WTC11 (cell line): ENCODE results near the gene HAVCR2. TPM values are rescaled to one million over a fixed set of nuclear protein-coding genes. Genes with fewer than 3 reads are reported as not detected.
A peak's percentile ranks its signal among the peaks of the same experiment; 100 is the strongest.

Experiments used
- ATAC-seq: fragments of 200-7000 bp; cut with Tn5 transposase; 2 replicates; pipeline ENCODE4 v1.10.0; 2021; ENCODE audit warnings: mild to moderate bottlenecking, moderate library complexity
- CTCF ChIA-PET: fragments of 300-600 bp; sonication (Branson Sonifier 250); formaldehyde crosslinking; loops from one replicate; lab custom pipeline; 2021; ENCODE audit warnings: antibody characterized with exemption; lab: Charles Lee
- POLR2A ChIA-PET: fragments of 350-600 bp; sonication (Branson Sonifier 250); formaldehyde crosslinking; loops from one replicate; lab custom pipeline; 2021; ENCODE audit warnings: antibody characterized with exemption; lab: Charles Lee
- DNase-seq: peaks from one replicate; pipeline ENCODE4 v3.0.0; 2021; ENCODE audit warnings: low spot score
- H3K27ac Mint-ChIP-seq: 2 replicates; pipeline ENCODE4 v1.8.0; 2021; ENCODE audit warnings: mixed read lengths
- H3K27me3 Mint-ChIP-seq: 2 replicates; pipeline ENCODE4 v1.8.0; 2021; ENCODE audit warnings: low read depth, mild to moderate bottlenecking, moderate library complexity, mixed read lengths
- H3K36me3 Mint-ChIP-seq: 2 replicates; pipeline ENCODE4 v1.8.0; 2021; ENCODE audit warnings: mixed read lengths
- H3K4me1 Mint-ChIP-seq: 2 replicates; pipeline ENCODE4 v1.8.0; 2022; ENCODE audit warnings: mixed read lengths
- H3K4me3 Mint-ChIP-seq: 2 replicates; pipeline ENCODE4 v1.8.0; 2021; ENCODE audit warnings: mild to moderate bottlenecking, moderate library complexity, mixed read lengths
- H3K9me3 Mint-ChIP-seq: 2 replicates; pipeline ENCODE4 v1.8.0; 2021; ENCODE audit warnings: mixed read lengths
- ARID4B ChIP-seq: sonication (generic); formaldehyde crosslinking; IDR thresholded peaks from 2 replicates; pipeline ENCODE4 v1.8.0; 2023; ENCODE audit warnings: missing genetic modification reagents, mild to moderate bottlenecking, borderline replicate concordance
- CBFB ChIP-seq: sonication (generic); formaldehyde crosslinking; IDR thresholded peaks from 2 replicates; pipeline ENCODE4 v1.8.1; 2022; ENCODE audit warnings: mild to moderate bottlenecking, low read depth, missing genetic modification reagents
- CDX4 ChIP-seq: fragments of 250-450 bp; sonication (Bioruptor Pico); IDR thresholded peaks from 2 replicates; pipeline ENCODE4 v1.9.0; 2021; ENCODE audit warnings: moderate library complexity, mild to moderate bottlenecking, inconsistent platforms, borderline replicate concordance
- CTCF ChIP-seq: fragments of 200-600 bp; IDR thresholded peaks from 2 replicates; pipeline ENCODE4 v1.8.0; 2022; ENCODE audit warnings: antibody characterized with exemption
- E2F1 ChIP-seq: sonication (generic); formaldehyde crosslinking; IDR thresholded peaks from 2 replicates; pipeline ENCODE4 v1.8.0; 2022; ENCODE audit warnings: mild to moderate bottlenecking, missing genetic modification reagents
- ELF4 ChIP-seq: sonication (generic); formaldehyde crosslinking; IDR thresholded peaks from 2 replicates; pipeline ENCODE4 v1.8.1; 2022; ENCODE audit warnings: low read depth, mild to moderate bottlenecking, moderate library complexity, missing genetic modification reagents
- FOXP4 ChIP-seq: sonication (generic); formaldehyde crosslinking; IDR thresholded peaks from 2 replicates; pipeline ENCODE4 v1.8.0; 2022; ENCODE audit warnings: mild to moderate bottlenecking, missing genetic modification reagents
- GABPB1 ChIP-seq: sonication (generic); formaldehyde crosslinking; IDR thresholded peaks from 2 replicates; pipeline ENCODE4 v1.8.1; 2023; ENCODE audit warnings: mild to moderate bottlenecking, missing genetic modification reagents
- GTF2I ChIP-seq: fragments of 250-450 bp; sonication (Bioruptor Pico); conservative IDR thresholded peaks from 2 replicates; pipeline ENCODE4 v1.4.0; 2021; ENCODE audit warnings: mild to moderate bottlenecking
- IRF2 ChIP-seq: sonication (generic); formaldehyde crosslinking; IDR thresholded peaks from 2 replicates; pipeline ENCODE4 v1.8.0; 2022; ENCODE audit warnings: low read depth, missing genetic modification reagents, borderline replicate concordance
- MYBL2 ChIP-seq: sonication (generic); formaldehyde crosslinking; IDR thresholded peaks from 2 replicates; pipeline ENCODE4 v1.8.1; 2023; ENCODE audit warnings: mild to moderate bottlenecking, moderate library complexity, missing genetic modification reagents
- NR3C1 ChIP-seq: sonication (generic); formaldehyde crosslinking; conservative IDR thresholded peaks from 2 replicates; pipeline ENCODE4 v1.8.1; 2023; ENCODE audit warnings: low read depth, mild to moderate bottlenecking, missing genetic modification reagents
- RORB ChIP-seq: fragments of 250-450 bp; sonication (Bioruptor Pico); IDR thresholded peaks from 2 replicates; pipeline ENCODE4 v1.9.0; 2021; ENCODE audit warnings: mild to moderate bottlenecking
- SOX15 ChIP-seq: fragments of 250-450 bp; sonication (Bioruptor Pico); IDR thresholded peaks from 2 replicates; pipeline ENCODE4 v1.9.0; 2021; ENCODE audit warnings: mild to moderate bottlenecking
- total RNA-seq: library from RNA; stranded (reverse); gene quantifications from 3 replicates; pipeline ENCODE4 v1.2.3, GENCODE V29; 2021
- TF ChIP-seq, protein P1 (sequence below): sonication (generic); formaldehyde crosslinking; conservative IDR thresholded peaks from 2 replicates; pipeline ENCODE4 v1.8.1; 2022; ENCODE audit warnings: mild to moderate bottlenecking, missing genetic modification reagents

Gene HAVCR2
- total RNA-seq, 1 experiment from 2014 or later, result 0.33 TPM

DNA sequence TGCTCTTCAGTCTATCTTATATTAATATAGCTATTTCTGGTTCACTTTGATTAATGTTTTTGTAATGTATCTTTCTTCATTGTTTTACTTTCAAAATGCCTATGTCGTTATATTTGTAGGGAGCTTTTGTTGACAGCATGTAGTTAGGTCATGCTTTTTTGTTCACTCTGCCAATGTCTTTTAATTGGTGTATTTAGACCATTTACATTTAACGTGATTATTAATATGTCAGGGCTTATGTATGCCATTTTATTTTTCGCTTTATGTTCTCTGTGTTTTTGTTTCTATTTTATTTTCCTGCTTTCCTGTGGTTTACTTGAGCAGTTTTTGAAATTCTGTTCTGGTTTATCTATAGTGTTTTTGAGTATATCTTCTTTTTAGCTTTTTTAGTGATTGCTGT is 46.5 kb upstream of the HAVCR2 start (continued):
- TF ChIP-seq ARID4B, result no peak

DNA sequence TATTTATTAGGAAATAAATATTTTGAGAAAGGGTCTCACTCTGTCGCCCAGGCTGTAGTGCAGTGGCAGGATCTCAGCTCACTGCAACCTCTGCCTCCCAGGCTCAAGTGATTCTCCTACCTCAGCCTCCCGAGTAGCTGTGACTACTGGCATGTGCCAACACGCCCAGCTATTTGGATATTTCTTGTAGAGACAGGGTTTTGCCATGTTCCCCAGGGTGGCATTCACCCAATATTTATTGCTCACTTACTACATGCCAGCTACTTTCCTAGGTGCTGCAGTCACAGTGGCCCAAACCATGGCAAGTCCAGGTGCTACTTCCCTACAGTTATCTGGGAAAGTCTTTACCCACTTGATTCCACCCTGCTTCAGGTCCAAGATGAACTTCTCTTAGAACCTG is 42.2 kb upstream of the HAVCR2 start:
- Mint-ChIP-seq H3K4me1 (0 out of 2 replicates have a peak, but pooled peaks cover 3% of the 10 kb centered on the region), H3K27ac (no peak overlapping the region), H3K4me3 (no peak overlapping the region), H3K36me3 (no peaks in the 10 kb centered on the region), H3K27me3 (no peaks in the 10 kb centered on the region), H3K9me3 (no peaks in the 10 kb centered on the region)
- ATAC-seq (no peak), DNase-seq (no peak)
- CTCF ChIA-PET, result interaction anchor here (1.0 kb wide), 1 partner anchor 191 kb away, joined by 3 read pairs; no protein-coding TSS in a partner anchor
- TF ChIP-seq GABPB1 (CRISPR knock-in tag) (no peak), IRF2 (CRISPR knock-in tag) (no peak)
- TF ChIP-seq, all 79 proteins: peak for 0
- POLR2A ChIA-PET, result no interaction called here

DNA sequence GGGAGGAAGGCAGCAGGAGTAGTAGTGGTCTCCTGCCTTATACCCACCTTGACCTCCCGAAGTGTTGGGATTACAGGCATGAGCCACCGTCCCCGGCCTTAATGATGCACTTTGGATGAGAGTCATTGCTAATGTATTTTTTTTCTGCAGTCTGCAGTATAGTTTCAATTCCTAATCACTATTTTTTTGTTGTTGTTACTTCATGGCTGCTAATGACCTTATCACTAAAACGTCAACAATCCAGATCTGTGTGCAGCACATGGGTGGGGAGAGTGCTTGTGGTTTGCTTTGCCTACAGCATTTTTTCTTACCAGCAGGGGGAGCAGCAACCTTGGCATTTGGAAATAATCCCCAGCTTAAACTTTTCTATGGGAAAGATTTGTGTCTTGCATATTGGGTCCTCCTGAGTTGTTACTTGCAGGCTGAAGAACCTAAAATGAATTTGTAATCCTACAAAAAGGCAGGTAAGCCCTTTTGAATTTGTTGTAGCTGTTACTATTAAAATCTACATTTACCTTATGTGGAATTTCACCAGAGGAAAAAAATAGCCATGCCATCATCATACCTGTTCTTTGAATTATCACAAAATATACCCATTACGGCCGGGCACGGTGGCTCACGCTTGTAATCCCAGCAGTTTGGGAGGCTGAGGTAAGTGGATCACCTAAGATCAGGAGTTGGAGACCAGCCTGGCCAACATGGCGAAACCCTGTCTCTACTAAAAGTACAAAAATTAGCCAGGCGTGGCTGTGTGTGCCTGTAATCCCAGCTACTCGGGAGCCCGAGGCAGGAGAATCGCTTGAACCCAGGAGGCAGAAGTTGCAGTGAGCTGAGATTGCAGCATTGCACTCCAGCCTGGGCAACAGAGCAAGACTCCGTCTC is 40.1 kb upstream of the HAVCR2 start:
- Mint-ChIP-seq H3K36me3 (no peaks in the 10 kb centered on the region), H3K9me3 (no peaks in the 10 kb centered on the region), H3K27ac (no peak overlapping the region), H3K4me1 (0 out of 2 replicates have a peak, but pooled peaks cover 3% of the 10 kb centered on the region), H3K4me3 (no peak overlapping the region), H3K27me3 (no peaks in the 10 kb centered on the region)
- DNase-seq (peak; percentile 67), ATAC-seq (peak; percentile 86)
- POLR2A ChIA-PET, result interaction anchor here (0.6 kb wide), 2 partner anchors 128 to 226 kb away, joined by 3 to 4 read pairs; no protein-coding TSS in a partner anchor
- CTCF ChIA-PET, result interaction anchor here (0.6 to 1.7 kb wide), 19 partner anchors 13 to 352 kb away, joined by 3 to 9 read pairs (median 4); no protein-coding TSS in a partner anchor
- TF ChIP-seq CTCF (peak; percentile 77; the same call in 1 of the 2 replicates), E2F1 (CRISPR knock-in tag) (no peak)

- no peak for DNase-seq
- POLR2A ChIA-PET, result interaction anchor here (0.6 to 2.2 kb wide), 5 partner anchors 11 to 474 kb away, joined by 3 to 12 read pairs (median 3); no protein-coding TSS in a partner anchor
- no peak for TF ChIP-seq NR3C1 (CRISPR knock-in tag)
- TF ChIP-seq MYBL2 (CRISPR knock-in tag), result no peak
- TF ChIP-seq ELF4, result no peak
- no peak for TF ChIP-seq FOXP4
- no peak for TF ChIP-seq SOX15 (CRISPR knock-in tag)
- TF ChIP-seq CDX4, result no peak
- no peak for TF ChIP-seq RORB (CRISPR knock-in tag)
- TF ChIP-seq, protein P1, sequence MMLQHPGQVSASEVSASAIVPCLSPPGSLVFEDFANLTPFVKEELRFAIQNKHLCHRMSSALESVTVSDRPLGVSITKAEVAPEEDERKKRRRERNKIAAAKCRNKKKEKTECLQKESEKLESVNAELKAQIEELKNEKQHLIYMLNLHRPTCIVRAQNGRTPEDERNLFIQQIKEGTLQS (CRISPR knock-in tag), result no peak
- no peak for TF ChIP-seq CBFB (CRISPR knock-in tag)
- no peak for TF ChIP-seq GTF2I (CRISPR knock-in tag)
These were observed 34.5 kb upstream of the HAVCR2 start for GRCh38 chr5:157143127-157143971.

More at GRCh38 chr5:157143127-157143971, 34.5 kb upstream of the HAVCR2 start:
- H3K27me3 Mint-ChIP-seq, result no peaks in the 10 kb centered on the region; the same call in 1 of the 2 replicates
- CTCF ChIA-PET, result interaction anchor here (0.6 to 2.2 kb wide), 7 partner anchors 11 to 601 kb away, joined by 3 to 13 read pairs (median 3); partner anchors contain the start of gene LSM11
- H3K4me3 Mint-ChIP-seq, result peak overlapping the region; percentile 92
- peak; percentile 24 for ATAC-seq
- peaks cover 5% of the 10 kb centered on the region; the same call in 1 of the 2 replicates for H3K4me1 Mint-ChIP-seq
- H3K36me3 Mint-ChIP-seq, result peaks cover 20% of the 10 kb centered on the region
- no peaks in the 10 kb centered on the region for H3K9me3 Mint-ChIP-seq
- peak overlapping the region; percentile 96 for H3K27ac Mint-ChIP-seq
